Thyroid gland (tissue), 4 donors: ENCODE data around the gene B4GAT1. TPM values are rescaled to one million over a fixed set of nuclear protein-coding genes. Genes with fewer than 3 reads are reported as not detected.

ENCODE experiments used
- DNase-seq, 2 donors: peaks; one replicate each; pipeline ENCODE4 v3.0.0-alpha.2; 2019
- H3K27ac ChIP-seq, 3 donors: fragments of 200-600 bp; sonication (generic); 1 replicate in 2 of 3; 2 replicates in 1 of 3; pipeline ENCODE4 v1.5.1; 2016 to 2019; ENCODE audit warnings: mild to moderate bottlenecking in 1 of 3, moderate library complexity in 1 of 3
- H3K27me3 ChIP-seq: fragments of 200-600 bp; sonication (generic); one replicate; pipeline ENCODE4 v1.5.1; 2019
- H3K36me3 ChIP-seq, 2 donors: fragments of 200-600 bp; sonication (generic); one replicate each; pipeline ENCODE4 v1.5.1; 2016 to 2019
- H3K4me1 ChIP-seq, 2 donors: fragments of 200-600 bp; sonication (generic); one replicate each; pipeline ENCODE4 v1.5.1; 2017 to 2019
- H3K4me3 ChIP-seq, 3 donors: fragments of 200-600 bp; sonication (generic); replicated peaks in 1 of 3; 1 replicate in 2 of 3; 2 replicates in 1 of 3; pipeline ENCODE4 v1.5.1; 2016; ENCODE audit warnings: mild to moderate bottlenecking in 1 of 3
- H3K9me3 ChIP-seq: fragments of 200-600 bp; sonication (generic); one replicate; pipeline ENCODE4 v1.5.1; 2017
- POLR2A ChIP-seq, 2 donors: fragments of 450-650 bp; IDR thresholded peaks; one replicate each; pipeline ENCODE4 v1.6.1; 2017; ENCODE audit warnings: antibody characterized with exemption in 2 of 2, mild to moderate bottlenecking in 2 of 2, moderate library complexity in 1 of 2
- WGBS, 2 donors: methylation state at CpG; one replicate each; pipeline ENCODE4 v1.1.5; 2017; 5-methylcytosine and 5-hydroxymethylcytosine counted together
- intact Hi-C: fragments of 100-400 bp; cut with DNase I; formaldehyde crosslinking; loops from one replicate; pipeline ENCODE4 v1.15.1; 2023
- total RNA-seq, 4 donors: library from RNA; depleted of rRNA; stranded (reverse); fragments of >200 nt; gene quantifications; one replicate each; pipeline ENCODE4 v1.2.3, GENCODE V29; 2016
- TF ChIP-seq, protein P1 (sequence below), 6 experiments: fragments of 200-600 bp in 3 of 6; fragments of 450-650 bp in 3 of 6; sonication (generic) in 3 of 6; IDR thresholded peaks; one replicate each; pipeline ENCODE4 v1.5.1; 2016 to 2019; ENCODE audit warnings: antibody characterized with exemption in 6 of 6, mild to moderate bottlenecking in 2 of 6, inconsistent platforms in 1 of 6, moderate library complexity in 1 of 6

B4GAT1 gene
- total RNA-seq, 4 donors from 2014 or later: 41.1 to 67.2 (median 49.5) TPM

DNA sequence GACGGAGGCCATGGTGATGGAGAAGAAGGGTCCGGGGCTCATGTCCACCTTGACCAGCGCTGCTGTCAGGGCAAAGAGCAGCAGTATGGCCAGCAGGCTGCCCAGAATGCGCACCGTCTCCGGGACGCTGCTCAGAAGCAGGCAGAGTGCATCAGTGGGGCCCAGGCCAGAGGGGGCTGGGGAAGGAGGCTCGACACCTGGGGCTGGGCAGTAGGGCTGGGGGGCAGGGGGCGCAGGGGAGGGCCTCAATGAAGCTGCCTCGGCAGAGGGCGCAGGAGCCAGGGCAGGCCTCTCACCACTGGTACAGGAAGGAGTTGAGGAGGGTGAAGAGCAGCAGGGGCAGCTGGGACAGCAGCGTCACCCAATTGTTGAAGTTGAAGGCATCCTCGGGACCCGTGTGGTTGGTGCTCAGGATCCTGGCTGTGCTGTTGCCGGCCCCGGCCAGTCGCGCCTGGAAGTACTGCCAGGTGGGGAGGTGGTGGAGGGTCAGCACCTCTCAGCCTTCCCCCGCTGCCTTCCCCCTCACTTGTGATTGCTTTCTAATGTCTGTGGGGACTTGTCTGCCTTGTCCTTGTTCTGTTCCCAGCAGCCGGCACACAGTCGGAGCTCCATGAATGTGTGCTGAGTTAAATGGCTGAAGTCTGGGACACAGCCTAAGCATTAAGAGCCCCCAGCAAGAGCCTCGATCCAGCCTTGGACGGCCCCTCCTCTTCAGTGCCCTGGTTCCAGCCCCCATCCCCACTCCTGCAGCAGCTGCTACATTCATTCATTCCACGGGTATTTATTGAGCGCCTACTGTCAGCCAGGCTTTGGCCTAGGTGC, 21.9 kb upstream of the B4GAT1 start:
- intact Hi-C loops: no loop called here
- WGBS, 2 donors: 87 to 92% methylated on average over 18 to 19 of the region's 25 CpGs

DNA sequence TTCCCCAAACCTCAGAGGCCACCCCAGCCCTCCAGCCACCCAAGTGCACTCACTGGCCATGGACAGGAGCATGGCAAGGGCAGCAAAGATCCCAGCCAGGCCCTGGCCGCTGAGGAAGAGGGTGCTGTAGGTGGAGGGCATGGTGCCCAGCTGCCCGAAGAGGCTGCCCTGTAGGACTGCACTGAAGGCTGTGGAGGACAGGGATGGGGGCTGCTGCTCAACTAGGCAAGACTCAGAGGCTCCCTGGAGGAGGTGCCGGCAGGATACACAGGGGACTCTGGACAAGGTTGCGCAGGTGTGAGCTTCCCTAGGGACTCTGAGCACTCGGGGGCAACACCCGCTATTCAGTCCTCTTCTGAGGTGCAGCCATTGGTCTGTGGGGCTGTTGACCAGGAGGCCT, 21.1 kb upstream of the B4GAT1 start:
- no peaks in the 10 kb centered on the region for H3K36me3 ChIP-seq
- no peaks in the 10 kb centered on the region for H3K9me3 ChIP-seq
- DNase-seq: no peak
- TF ChIP-seq, protein P1, sequence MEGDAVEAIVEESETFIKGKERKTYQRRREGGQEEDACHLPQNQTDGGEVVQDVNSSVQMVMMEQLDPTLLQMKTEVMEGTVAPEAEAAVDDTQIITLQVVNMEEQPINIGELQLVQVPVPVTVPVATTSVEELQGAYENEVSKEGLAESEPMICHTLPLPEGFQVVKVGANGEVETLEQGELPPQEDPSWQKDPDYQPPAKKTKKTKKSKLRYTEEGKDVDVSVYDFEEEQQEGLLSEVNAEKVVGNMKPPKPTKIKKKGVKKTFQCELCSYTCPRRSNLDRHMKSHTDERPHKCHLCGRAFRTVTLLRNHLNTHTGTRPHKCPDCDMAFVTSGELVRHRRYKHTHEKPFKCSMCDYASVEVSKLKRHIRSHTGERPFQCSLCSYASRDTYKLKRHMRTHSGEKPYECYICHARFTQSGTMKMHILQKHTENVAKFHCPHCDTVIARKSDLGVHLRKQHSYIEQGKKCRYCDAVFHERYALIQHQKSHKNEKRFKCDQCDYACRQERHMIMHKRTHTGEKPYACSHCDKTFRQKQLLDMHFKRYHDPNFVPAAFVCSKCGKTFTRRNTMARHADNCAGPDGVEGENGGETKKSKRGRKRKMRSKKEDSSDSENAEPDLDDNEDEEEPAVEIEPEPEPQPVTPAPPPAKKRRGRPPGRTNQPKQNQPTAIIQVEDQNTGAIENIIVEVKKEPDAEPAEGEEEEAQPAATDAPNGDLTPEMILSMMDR (IDR thresholded peaks at IDR 0.05): no peak
- no peak for TF ChIP-seq POLR2A (IDR thresholded peaks at IDR 0.05)
- H3K27ac ChIP-seq: no peak overlapping the region
- no peaks in the 10 kb centered on the region for H3K27me3 ChIP-seq
- WGBS, 2 donors: 93 to 98% methylated on average over 6 of the region's 6 CpGs
- H3K4me3 ChIP-seq: no peak overlapping the region
- peaks cover 6 to 8% of the 10 kb centered on the region in 2 donors for H3K4me1 ChIP-seq
- intact Hi-C loops: no loop called here

More for the DNA sequence above, 21.9 kb upstream of the B4GAT1 start:
- H3K36me3 ChIP-seq: no peaks in the 10 kb centered on the region
- no peak for DNase-seq
- peaks cover 6 to 8% of the 10 kb centered on the region in 2 donors for H3K4me1 ChIP-seq
- H3K9me3 ChIP-seq: no peaks in the 10 kb centered on the region
- H3K27ac ChIP-seq: no peak overlapping the region
- H3K4me3 ChIP-seq: no peak overlapping the region
- TF ChIP-seq, protein P1 (IDR thresholded peaks at IDR 0.05): no peak
- no peak for TF ChIP-seq POLR2A (IDR thresholded peaks at IDR 0.05)
- H3K27me3 ChIP-seq: no peaks in the 10 kb centered on the region

DNA sequence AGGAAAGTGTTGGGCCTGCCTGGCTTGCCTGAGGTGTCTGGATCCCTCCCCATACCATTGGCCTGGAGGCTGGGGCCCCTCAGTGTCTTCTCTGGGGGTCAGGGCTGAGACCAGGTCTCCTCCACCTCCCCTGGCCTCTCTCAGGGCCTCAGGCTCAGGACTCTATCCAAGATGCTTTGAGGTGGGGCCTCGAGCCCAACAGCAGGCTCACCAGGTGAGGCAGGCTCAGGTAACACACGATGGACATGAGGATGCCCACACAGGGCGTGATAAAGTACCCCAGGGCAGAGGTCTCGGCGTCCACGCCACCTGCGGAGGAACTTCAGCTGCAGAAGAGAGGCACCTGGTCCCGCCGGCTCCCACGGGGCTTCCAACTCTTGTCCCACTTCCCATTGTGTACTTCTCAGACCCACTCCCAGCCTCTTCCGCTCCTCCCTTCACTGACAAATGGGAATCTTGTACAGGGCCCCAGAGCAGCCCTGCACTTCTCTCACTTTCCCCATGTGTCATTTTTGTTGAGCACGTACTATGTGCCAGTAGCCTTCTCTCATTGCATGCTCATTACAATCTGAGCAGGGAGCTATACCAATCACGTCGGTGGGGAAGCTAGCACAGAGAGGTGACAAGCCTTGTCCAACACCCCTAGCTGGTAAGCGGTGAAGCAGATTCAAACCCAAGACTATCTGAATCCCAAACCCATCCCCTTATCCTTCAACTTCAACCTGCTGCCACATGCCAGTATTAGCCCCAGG, 20.3 kb upstream of the B4GAT1 start:
- Histone ChIP-seq H3K27me3 (no peaks in the 10 kb centered on the region), H3K9me3 (no peaks in the 10 kb centered on the region), H3K4me3 (no peak overlapping the region), H3K4me1 (peaks cover 6% of the 10 kb centered on the region in 2 donors), H3K27ac (no peak overlapping the region), H3K36me3 (no peaks in the 10 kb centered on the region)
- intact Hi-C loops: no loop called here
- TF ChIP-seq POLR2A (IDR thresholded peaks at IDR 0.05): no peak
- TF ChIP-seq, protein P1 (IDR thresholded peaks at IDR 0.05): no peak
- WGBS, 2 donors: 93 to 95% methylated on average over 10 to 15 of the region's 15 CpGs
- no peak for DNase-seq

DNA sequence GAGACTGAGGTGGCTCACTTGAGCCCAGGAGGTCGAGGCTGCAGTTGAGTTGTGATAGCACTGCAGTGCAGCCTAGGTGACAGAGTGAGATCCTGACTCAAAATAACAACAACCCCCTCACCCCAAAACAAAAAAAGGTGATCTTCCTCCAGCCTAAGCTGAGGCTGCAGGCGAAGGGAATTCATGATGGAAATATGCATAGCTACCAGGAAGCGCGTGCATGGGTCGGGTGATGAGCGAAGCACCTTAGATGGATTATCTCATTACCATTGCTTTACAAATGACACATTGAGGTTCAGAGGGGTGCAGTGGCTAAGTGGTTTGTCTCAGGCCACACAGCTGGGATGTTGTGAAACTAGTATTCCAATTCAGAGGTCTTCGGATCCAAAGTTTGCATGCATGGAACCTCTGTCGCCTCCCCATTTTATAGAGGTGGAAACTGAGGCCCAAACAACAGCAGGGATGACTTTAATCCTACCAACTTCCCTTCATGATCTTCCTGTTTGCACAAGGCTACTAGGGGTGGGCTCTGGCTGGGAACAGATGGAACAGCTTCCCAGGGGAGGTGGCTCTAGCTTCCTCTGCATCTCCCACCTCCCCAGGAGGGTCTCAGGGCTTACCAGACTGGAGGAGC, 19.5 kb upstream of the B4GAT1 start:
- Histone ChIP-seq H3K4me1 (no peaks in the 10 kb centered on the region), H3K4me3 (no peak overlapping the region), H3K36me3 (no peaks in the 10 kb centered on the region), H3K9me3 (no peaks in the 10 kb centered on the region), H3K27me3 (no peaks in the 10 kb centered on the region), H3K27ac (no peak overlapping the region)
- WGBS, 2 donors: 94 to 95% methylated on average over 7 to 8 of the region's 8 CpGs
- intact Hi-C loops: no loop called here
- TF ChIP-seq, protein P1 (IDR thresholded peaks at IDR 0.05): no peak
- no peak for TF ChIP-seq POLR2A (IDR thresholded peaks at IDR 0.05)
- no peak for DNase-seq
